GM18517 (cell line): ENCODE results near the gene SIRT2.
"Not testable (repeated sequence)": the region's sequence is repeated elsewhere in the genome, so short reads cannot be mapped to it uniquely, and the experiment has no call there.

Source experiments
- ATAC-seq: cut with Tn5 transposase; IDR thresholded peaks from one replicate; pipeline ENCODE4 v1.9.1; 2021; ENCODE audit warnings: mild to moderate bottlenecking, moderate library complexity; ENCODE audit not compliant: unreplicated experiment

Gene SIRT2

DNA sequence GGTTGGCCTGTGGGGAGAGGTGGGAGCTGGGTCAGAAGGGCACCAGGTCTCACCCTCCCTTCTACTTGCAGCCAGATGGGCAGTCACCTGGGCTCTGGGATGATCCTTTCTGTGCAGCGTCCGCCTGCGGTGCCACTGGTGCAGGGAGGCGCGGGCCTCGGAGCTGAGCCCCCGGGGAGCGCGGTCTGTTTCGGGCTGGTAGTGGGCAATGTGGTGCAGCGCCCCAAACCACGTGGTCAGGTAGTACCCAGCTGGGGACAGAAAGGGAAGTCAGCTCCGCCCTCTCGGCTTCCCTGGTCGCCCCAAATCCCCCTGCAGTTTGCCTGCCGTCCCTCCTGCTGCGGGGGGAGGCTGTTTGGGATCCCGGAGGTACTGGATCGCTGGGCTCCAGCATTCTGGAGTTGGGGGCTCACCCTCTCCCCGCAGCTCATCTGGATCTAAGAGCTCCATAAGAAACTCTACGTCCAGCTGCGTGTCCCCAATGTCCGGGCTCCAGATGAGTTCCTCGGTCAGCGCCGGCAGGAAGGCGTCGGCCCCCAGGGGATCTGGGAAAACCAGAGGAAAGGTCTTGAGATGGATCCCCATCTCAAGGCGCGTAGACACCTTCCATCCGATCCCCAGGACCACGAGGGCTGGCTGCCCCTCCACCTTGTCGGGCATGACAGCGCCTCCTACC is 30.1 kb downstream of the SIRT2 start:
- no peak for ATAC-seq

DNA sequence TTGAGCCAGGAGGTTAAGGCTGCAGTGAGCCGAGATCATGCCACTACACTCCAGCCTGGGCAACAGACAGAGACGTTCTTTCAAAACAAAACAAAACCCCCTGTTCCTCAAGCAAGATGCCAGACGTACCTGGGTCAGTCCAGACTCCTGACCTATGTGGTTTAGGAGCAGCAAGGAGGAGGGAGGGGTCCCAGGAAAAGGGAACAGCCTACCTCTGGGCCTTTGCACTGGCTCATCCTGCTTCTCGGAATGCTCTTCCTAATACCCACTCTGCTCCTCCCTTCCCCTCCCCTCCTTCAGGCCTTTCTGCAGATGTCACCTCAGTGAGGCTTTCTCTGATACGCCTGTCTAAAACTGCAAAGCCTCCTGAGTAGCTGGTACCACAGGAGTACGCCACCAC is 30.9 kb downstream of the SIRT2 start:
- ATAC-seq, result no peak

GRCh38 chr19:38867171-38867780 is 32.1 kb downstream of the SIRT2 start:
- no peak for ATAC-seq

DNA sequence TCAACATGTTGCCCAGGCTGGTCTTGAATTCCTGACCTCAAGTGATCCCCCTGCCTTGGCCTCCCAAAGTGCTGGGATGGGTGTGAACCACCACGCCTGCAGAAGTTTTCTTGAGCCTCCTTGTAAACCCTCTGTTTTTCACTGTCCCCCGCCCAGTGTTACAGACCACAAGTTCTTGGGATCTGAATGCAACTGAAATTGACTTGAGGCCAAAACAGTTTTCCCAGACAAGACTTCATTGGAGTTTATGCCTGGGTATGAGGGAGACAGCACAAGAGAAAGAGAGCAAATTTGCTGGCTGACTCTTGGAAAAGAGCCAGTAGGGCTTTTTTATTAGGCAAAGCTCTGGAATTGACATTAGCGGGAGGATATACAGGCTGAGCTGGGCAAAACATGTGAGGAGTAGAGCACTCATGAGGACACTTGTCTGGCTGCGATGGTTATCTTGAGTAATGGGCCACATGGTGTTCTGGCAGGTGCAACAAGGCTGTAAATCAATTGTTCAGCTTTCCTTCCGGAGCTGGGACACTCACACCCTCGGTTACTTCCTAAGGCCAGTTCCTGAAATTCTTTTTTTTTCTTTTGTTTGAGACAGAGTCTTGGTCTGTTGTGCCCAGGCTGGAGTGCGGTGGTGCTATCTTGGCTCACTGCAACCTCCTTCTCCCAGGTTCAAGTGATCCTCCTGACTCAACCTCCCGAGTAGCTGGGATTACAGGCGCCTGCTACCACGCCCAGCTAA is 36.9 kb downstream of the SIRT2 start:
- no peak for ATAC-seq

DNA sequence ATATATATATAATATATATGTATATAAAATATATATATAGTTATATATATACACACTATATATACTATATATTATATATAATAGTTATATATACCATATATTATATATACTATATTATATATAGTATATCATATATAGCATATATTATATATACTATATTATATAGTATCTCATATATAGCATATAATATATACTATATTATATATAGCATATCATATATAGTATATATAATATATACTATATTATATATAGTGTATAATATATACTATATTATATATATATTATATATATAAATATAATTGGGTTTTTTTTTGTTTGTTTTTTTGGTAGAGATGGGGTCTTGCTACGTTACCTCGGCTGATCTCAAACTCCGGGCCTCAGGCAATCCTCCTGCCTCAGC is 38.0 kb downstream of the SIRT2 start:
- no peak for ATAC-seq

DNA sequence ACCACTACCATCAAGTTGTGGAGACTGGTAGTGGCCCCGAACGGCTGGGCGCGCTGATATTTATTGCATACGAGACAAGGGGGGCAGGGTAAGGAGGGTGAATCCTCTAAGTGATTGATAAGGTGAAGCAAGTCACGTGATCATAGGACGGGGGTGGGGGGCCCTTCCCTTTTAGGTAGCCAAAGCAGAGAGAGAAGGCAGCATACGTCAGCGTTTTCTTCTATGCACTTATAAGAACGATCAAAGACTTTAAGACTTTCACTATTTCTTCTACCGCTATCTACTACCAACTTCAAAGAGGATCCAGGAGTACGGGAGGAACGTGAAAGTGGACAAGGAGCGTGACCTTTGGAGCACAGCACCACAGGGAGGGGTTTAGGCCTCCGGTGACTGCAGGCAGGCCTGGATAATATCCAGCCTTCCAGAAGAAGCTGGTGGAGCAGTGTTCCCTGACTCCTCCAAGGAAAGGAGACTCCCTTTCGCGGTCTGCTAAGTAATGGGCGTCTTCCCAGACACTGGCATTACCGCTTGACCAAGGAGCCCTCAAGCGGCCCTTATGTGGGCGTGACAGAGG is 39.7 kb downstream of the SIRT2 start:
- ATAC-seq, result not testable (repeated sequence)

GRCh38 chr19:38856813-38857212 is 42.6 kb downstream of the SIRT2 start:
- no peak for ATAC-seq

DNA sequence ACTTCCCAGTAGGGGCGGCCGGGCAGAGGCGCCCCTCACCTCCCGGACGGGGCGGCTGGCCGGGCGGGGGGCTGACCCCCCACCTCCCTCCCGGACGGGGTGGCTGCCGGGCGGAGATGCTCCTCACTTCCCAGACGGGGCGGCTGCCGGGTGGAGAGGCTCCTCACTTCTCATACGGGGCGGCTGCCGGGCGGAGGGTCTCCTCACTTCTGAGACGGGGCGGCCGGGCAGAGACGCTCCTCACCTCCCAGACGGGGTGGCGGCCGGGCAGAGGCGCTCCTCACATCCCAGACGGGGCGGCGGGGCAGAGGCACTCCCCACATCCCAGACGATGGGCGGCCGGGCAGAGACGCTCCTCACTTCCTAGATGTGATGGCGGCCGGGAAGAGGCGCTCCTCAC is 43.7 kb downstream of the SIRT2 start:
- ATAC-seq, result not testable (repeated sequence)

DNA sequence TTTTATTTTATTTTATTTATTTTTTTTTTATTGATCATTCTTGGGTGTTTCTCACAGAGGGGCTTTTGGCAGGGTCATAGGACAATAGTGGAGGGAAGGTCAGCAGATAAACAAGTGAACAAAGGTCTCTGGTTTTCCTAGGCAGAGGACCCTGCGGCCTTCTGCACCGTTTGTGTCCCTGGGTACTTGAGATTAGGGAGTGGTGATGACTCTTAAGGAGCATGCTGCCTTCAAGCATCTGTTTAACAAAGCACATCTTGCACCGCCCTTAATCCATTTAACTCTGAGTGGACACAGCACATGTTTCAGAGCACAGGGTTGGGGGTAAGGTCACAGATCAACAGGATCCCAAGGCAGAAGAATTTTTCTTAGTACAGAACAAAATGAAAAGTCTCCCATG is 44.5 kb downstream of the SIRT2 start:
- ATAC-seq, result not testable (repeated sequence)

DNA sequence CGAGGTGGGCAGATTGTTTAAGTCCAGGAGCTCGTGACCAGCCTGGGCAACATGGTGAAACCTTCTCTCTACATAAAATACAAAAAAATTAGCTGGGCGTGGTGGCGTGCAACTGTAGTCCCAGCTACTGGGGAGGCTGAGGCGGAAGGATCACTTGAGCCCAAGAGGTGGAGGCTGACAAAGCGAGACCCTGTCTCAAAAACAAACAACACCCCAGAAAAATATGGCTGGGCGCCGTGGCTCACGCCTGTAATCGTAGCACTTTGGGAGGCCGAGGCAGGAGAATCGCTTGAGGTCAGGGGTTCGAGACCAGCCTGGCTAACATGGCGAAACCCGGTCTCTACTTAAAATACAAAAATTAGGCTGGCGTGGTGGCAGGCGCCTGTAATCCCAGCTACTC is 46.2 kb downstream of the SIRT2 start:
- ATAC-seq, result no peak

- ATAC-seq, result no peak
Observed at GRCh38 chr19:38852231-38853044, 47.0 kb downstream of the SIRT2 start.

- ATAC-seq, result no peak
Observed at GRCh38 chr19:38851622-38852230, 47.7 kb downstream of the SIRT2 start.

DNA sequence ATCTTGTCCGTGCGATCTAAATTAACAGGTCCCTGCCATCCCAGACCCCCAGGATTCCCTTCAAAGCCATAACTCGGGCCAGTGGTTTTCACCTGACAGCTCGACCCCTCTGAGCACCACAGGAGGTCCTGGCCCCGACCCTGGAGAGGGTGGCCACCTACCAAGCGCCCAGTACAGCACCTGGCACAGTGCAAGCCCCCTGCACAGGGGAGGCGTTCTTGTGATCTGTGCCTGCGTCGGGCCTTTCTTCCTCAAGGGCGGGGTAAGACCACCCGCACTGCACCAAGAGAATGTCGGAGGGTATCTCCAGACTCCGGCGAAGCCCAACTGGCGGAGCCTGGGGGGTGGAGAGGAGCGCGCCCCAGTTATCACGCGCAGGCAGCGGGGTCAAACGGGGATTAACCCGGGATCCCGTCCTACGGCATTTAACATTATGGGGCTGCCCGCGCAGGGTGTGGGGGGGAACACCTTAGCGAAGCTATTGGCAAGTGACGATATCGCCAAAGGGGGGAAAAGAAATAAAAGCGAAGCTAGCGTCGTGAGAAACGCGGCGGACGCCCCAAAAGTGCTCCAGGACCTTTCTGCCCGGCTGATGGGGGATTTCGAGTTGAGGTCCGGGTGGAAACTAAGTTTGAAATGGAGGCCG is 48.3 kb downstream of the SIRT2 start:
- no peak for ATAC-seq

GRCh38 chr19:38850436-38850975 is 48.9 kb downstream of the SIRT2 start:
- peak; percentile 73 for ATAC-seq

- ATAC-seq, result no peak
Observed at GRCh38 chr19:38849860-38850435, 49.5 kb downstream of the SIRT2 start, which contains the start of gene HNRNPL. TSS of gene HNRNPL (minus strand) at chr19:38849986. CDS start at chr19:38849966, 20 bp downstream.

DNA sequence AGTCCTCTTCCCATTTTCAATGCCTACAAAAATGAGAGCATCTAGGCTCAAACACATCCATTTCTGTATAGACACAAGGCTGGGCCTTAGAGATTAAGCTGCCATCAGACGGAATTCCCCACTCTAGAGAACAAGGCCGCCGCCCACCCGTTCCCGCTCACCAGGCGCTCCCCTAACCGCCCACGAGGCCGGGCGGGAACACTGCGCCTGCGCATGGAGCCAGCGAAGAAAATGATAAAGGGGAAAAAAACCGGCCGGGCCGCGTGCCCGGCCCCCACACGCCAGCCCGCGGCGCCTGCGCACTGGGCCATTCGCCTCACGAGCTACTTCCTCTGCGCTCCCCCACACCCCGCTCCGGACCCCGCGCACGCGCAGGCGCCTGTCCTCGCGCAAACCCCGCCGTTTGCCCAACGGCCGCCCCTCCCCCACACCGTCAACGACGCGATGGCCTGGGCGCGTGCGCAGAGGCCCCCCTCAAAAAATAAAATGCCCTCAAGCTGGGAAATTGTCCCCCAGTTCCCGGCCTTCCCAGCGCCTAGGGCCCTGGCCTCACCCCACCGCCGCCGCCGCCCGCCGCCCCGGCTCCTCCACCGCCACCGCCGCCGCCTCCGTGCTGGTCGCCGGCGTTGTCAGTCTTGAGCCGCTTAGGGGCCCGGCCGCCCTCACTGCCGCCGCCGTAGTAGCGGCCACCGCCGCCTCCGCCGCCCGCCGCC is 50.1 kb downstream of the SIRT2 start:
- no peak for ATAC-seq

DNA sequence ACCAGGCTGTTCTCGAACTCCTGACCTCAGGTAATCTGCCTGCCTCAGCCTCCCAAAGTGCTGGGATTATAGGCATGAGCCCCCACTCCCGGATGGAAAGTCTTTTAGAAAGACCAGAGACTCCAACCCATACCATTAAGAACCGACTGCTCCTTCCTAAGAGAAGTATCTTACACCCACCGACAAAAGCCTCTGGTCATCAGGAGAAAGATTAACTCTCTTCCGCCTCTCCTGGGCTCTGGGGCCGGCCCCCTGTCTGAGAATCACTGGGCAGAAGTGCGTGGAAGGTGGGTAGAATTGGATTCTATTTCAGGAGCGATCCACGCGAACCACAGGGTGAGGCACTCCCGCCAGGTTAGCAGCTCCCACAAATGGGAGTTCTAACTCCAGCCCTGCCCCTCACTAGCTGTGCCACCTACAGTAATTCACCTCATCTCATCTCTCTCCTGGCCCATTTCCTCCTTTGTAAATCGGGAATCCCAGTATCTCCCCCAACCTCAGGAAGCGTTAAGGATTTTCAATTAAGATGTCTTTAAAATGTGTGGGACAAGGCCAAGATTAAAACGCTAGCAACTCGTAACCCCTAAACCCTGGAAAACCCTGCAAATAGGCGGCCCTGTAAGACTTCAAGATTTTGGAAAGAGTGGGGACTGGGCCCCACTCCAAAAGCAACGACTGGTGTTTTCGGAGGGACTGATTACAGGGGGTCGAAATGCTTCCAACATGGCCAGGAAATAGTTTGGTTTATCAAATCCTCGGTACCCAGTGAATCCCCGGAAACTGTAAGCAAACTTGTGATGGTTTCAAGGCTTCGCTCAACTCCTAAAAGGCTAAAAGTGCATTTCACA is 50.9 kb downstream of the SIRT2 start:
- no peak for ATAC-seq

- ATAC-seq, result no peak
Observed at GRCh38 chr19:38846097-38846496, 53.3 kb downstream of the SIRT2 start.
